B cell (primary cell): ENCODE results near the gene HOGA1. TPM values are rescaled to one million over a fixed set of nuclear protein-coding genes. Genes with fewer than 3 reads are reported as not detected.

Source experiments
- ATAC-seq: fragments of 200-7000 bp; cut with Tn5 transposase; one replicate; pipeline ENCODE4 v1.10.0; 2021; ENCODE audit warnings: low read depth, mild to moderate bottlenecking, moderate number of reproducible peaks, moderate library complexity
- CTCF ChIA-PET: fragments of 350-600 bp; sonication (Branson Sonifier 250); formaldehyde crosslinking; loops from one replicate; lab custom pipeline; 2021; ENCODE audit warnings: antibody characterized with exemption, inconsistent platforms; lab: Charles Lee
- POLR2A ChIA-PET: fragments of 350-600 bp; sonication (Branson Sonifier 250); formaldehyde crosslinking; loops from one replicate; lab custom pipeline; 2021; ENCODE audit warnings: antibody characterized with exemption; lab: Charles Lee
- DNase-seq: peaks from one replicate; pipeline ENCODE4 v3.0.0; 2013
- H2AFZ ChIP-seq: 2 replicates; pipeline ENCODE4 v1.6.1; 2012; ENCODE audit warnings: mild to moderate bottlenecking, low read depth, low read length; ENCODE audit not compliant: insufficient read depth, poor library complexity, severe bottlenecking
- H3K27ac ChIP-seq, 2 donors: 1 replicate in 1 of 2; 2 replicates in 1 of 2; pipeline ENCODE4 v1.5.1; 2012 to 2013; ENCODE audit warnings: low read length in 2 of 2, mild to moderate bottlenecking in 2 of 2, moderate library complexity in 1 of 2
- H3K27me3 ChIP-seq, 4 experiments: fragments of 200-600 bp in 1 of 4; sonication (generic) in 1 of 4; replicated peaks in 1 of 4; 1 replicate in 2 of 4; 2 replicates in 2 of 4; pipeline versions ENCODE4 v1.6.1 to v1.7.0; 2013 to 2016; ENCODE audit warnings: low read length in 3 of 4, mild to moderate bottlenecking in 2 of 4, mixed read lengths in 1 of 4, moderate library complexity in 1 of 4; ENCODE audit not compliant: insufficient read depth in 4 of 4, control insufficient read depth in 3 of 4; ENCODE audit errors: control extremely low read depth in 1 of 4
- H3K36me3 ChIP-seq, 2 experiments: replicated peaks in 1 of 2; 1 replicate in 1 of 2; 2 replicates in 1 of 2; pipeline versions ENCODE4 v1.6.1 to v1.7.1; 2013; ENCODE audit warnings: low read length in 1 of 2; ENCODE audit not compliant: insufficient read depth in 2 of 2, control insufficient read depth in 1 of 2; ENCODE audit errors: control extremely low read depth in 1 of 2, extremely low read depth in 1 of 2
- H3K4me1 ChIP-seq, 2 donors: fragments of 200-600 bp in 1 of 2; sonication (generic) in 1 of 2; 1 replicate in 1 of 2; 2 replicates in 1 of 2; pipeline versions ENCODE4 v1.5.1 to v1.6.1; 2013 to 2017; ENCODE audit warnings: low read length in 2 of 2; ENCODE audit not compliant: control insufficient read depth in 2 of 2, insufficient read depth in 2 of 2
- H3K4me2 ChIP-seq: replicated peaks from 2 replicates; pipeline ENCODE3; 2012; ENCODE audit warnings: mild to moderate bottlenecking, low read depth, low read length; ENCODE audit not compliant: poor library complexity, severe bottlenecking
- H3K4me3 ChIP-seq, 5 experiments: fragments of 200-600 bp in 1 of 5; sonication (generic) in 1 of 5; 1 replicate in 3 of 5; 2 replicates in 2 of 5; pipeline versions ENCODE4 v1.5.1 to v1.7.0; 2011 to 2016; ENCODE audit warnings: low read length in 4 of 5, mild to moderate bottlenecking in 4 of 5, low read depth in 2 of 5, control low read depth in 1 of 5, moderate library complexity in 1 of 5; ENCODE audit not compliant: insufficient read depth in 1 of 5; ENCODE audit errors: control extremely low read depth in 1 of 5, extremely low read depth in 1 of 5
- H3K79me2 ChIP-seq: fragments of 200-600 bp; sonication (generic); one replicate; pipeline ENCODE4 v1.6.0; 2016; ENCODE audit warnings: low read length; ENCODE audit not compliant: control insufficient read depth, insufficient read depth
- H3K9ac ChIP-seq: fragments of 200-600 bp; sonication (generic); 2 replicates; pipeline ENCODE4 v1.6.1; 2017; ENCODE audit warnings: mild to moderate bottlenecking, low read length, moderate library complexity
- H3K9me3 ChIP-seq, 3 donors: one replicate each; pipeline versions ENCODE4 v1.6.1 to v1.7.1; 2013; ENCODE audit warnings: low read length in 2 of 3; ENCODE audit not compliant: control insufficient read depth in 2 of 3, insufficient read depth in 1 of 3; ENCODE audit errors: control extremely low read depth in 1 of 3
- H4K20me1 ChIP-seq: 2 replicates; pipeline ENCODE4 v1.6.0; 2012; ENCODE audit warnings: mild to moderate bottlenecking, low read length; ENCODE audit not compliant: insufficient read depth, control insufficient read depth, poor library complexity, severe bottlenecking
- H3K27ac Mint-ChIP-seq: one replicate; pipeline ENCODE4 v1.8.0; 2021; ENCODE audit warnings: mixed read lengths
- H3K27me3 Mint-ChIP-seq: one replicate; pipeline ENCODE4 v1.8.0; 2021; ENCODE audit warnings: mixed read lengths
- H3K4me1 Mint-ChIP-seq: one replicate; pipeline ENCODE4 v1.8.0; 2021; ENCODE audit warnings: mixed read lengths
- H3K4me3 Mint-ChIP-seq: one replicate; pipeline ENCODE4 v1.8.0; 2021; ENCODE audit warnings: mixed read lengths
- H3K9me3 Mint-ChIP-seq: one replicate; pipeline ENCODE4 v1.8.0; 2022; ENCODE audit warnings: mixed read lengths; ENCODE audit not compliant: insufficient read depth
- CTCF ChIP-seq: fragments of 200-600 bp; IDR thresholded peaks from one replicate; pipeline ENCODE4 v1.8.0; 2022; ENCODE audit warnings: antibody characterized with exemption, mild to moderate bottlenecking
- EZH2 ChIP-seq: IDR thresholded peaks from 2 replicates; pipeline ENCODE4 v1.6.1; 2012; ENCODE audit warnings: borderline replicate concordance, low read depth, mild to moderate bottlenecking, moderate library complexity, low read length; ENCODE audit not compliant: insufficient read depth, poor library complexity, severe bottlenecking
- WGBS: methylation state at CpG from one replicate; pipeline ENCODE4 v1.1.5; 2013; ENCODE audit warnings: missing lambda C conversion rate; ENCODE audit not compliant: insufficient coverage; 5-methylcytosine and 5-hydroxymethylcytosine counted together
- intact Hi-C: fragments of 100-400 bp; cut with micrococcal nuclease; formaldehyde crosslinking; loops from one replicate; pipeline ENCODE4 v1.10.0; 2022
- polyA plus RNA-seq: library from polyadenylated mRNA; depleted of rRNA; stranded (reverse); fragments of >200 nt; gene quantifications from 2 replicates; pipeline ENCODE4 v1.2.3, GENCODE V29; 2012
- total RNA-seq, 2 donors: library from RNA; stranded (reverse); fragments of 120-200 nt in 1 of 2; gene quantifications; 1 replicate in 1 of 2; 2 replicates in 1 of 2; pipeline versions ENCODE4 v1.2.3 to v1.2.4, GENCODE V29; 2013 to 2022

The HOGA1 gene
- total and polyA plus RNA-seq, 2 donors (not counting 1 experiment from before 2014, with no cell fraction given) = not detected

DNA sequence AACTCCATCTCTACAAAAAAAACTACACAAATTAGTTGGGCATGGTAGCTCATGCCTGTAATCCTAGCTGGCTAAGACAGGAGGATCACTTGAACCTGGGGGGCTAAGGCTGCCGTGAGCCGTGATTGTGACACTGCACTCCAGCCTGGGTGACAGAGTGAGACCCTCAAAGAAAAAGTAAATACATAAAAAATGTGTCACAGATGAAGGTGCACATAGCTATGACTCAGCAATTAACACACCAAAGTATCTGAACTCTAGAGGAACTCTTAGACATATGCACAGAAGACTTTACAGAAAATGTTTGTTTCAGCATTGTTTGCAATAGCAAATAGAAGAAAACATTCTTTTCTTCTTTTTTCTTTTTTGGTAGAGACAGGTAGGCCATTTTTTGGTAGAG lies 13.6 kb downstream of the HOGA1 start:
- ATAC-seq = no peak
- no CpG with 5 or more reads among the region's 2 CpGs for WGBS
- Histone ChIP-seq H3K4me2 (no peak overlapping the region), H3K27ac (no peak overlapping the region), H3K9ac (no peak overlapping the region), H3K4me3 (no peak overlapping the region), H3K4me1 (no peaks in the 10 kb centered on the region), H2AFZ (no peak overlapping the region), H3K79me2 (no peaks in the 10 kb centered on the region), H3K27me3 (no peaks in the 10 kb centered on the region), H4K20me1 (no peaks in the 10 kb centered on the region), H3K36me3 (no peaks in the 10 kb centered on the region), H3K9me3 (no peaks in the 10 kb centered on the region)
- no peak for DNase-seq
- H3K27ac Mint-ChIP-seq = no peak overlapping the region
- POLR2A ChIA-PET = no interaction called here
- no peaks in the 10 kb centered on the region for H3K27me3 Mint-ChIP-seq
- TF ChIP-seq CTCF = no peak
- TF ChIP-seq EZH2 = no peak
- intact Hi-C loops = no loop called here
- no peaks in the 10 kb centered on the region for H3K4me1 Mint-ChIP-seq
- H3K9me3 Mint-ChIP-seq = no peaks in the 10 kb centered on the region
- CTCF ChIA-PET = no interaction called here
- H3K4me3 Mint-ChIP-seq = no peak overlapping the region

DNA sequence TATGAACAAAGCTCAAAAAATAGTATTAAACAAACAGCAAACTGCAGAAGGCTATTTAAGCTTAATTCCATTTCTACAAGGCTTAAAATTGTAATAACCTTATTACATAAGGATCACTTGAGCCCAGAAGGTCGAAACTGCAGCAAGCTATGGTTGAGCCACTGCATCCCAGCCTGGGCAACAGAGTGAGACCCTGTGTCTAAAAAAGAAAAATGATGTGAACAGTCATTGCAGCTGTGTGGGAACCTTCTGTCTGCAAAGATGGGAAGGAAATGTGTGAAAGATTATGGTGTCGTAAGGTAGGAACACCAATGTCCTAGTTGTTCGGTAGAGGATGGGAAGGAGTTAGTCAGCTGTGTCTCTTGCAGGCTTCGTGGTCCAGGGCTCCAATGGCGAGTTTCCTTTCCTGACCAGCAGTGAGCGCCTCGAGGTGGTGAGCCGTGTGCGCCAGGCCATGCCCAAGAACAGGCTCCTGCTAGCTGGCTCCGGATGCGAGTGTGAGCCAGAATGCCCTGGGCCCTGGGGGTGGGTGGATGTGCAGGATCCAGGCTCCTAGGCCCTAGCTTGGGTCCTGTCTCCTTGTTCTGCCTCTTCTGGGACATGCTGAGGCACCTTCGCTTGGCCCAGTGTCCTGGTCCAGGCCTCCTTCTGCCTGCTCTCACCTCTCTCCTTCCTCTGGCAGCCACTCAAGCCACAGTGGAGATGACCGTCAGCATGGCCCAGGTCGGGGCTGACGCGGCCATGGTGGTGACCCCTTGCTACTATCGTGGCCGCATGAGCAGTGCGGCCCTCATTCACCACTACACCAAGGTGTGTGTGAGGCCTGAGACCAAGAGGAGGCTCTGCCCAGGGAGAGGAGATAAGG lies 14.4 kb downstream of the HOGA1 start:
- POLR2A ChIA-PET = no interaction called here
- CTCF ChIA-PET = no interaction called here

More for the DNA sequence above, 14.4 kb downstream of the HOGA1 start:
- Histone ChIP-seq H3K27ac (no peak overlapping the region), H3K79me2 (no peaks in the 10 kb centered on the region), H3K4me2 (no peak overlapping the region), H3K27me3 (no peaks in the 10 kb centered on the region), H3K9me3 (no peaks in the 10 kb centered on the region), H2AFZ (no peak overlapping the region), H3K9ac (no peak overlapping the region), H3K4me1 (no peaks in the 10 kb centered on the region), H3K4me3 (no peak overlapping the region), H3K36me3 (no peaks in the 10 kb centered on the region), H4K20me1 (no peaks in the 10 kb centered on the region)
- no peak for TF ChIP-seq EZH2
- no peak for TF ChIP-seq CTCF
- DNase-seq = no peak
- H3K27me3 Mint-ChIP-seq = no peaks in the 10 kb centered on the region
- ATAC-seq = no peak
- no peaks in the 10 kb centered on the region for H3K9me3 Mint-ChIP-seq
- intact Hi-C loops = no loop called here
- no peaks in the 10 kb centered on the region for H3K4me1 Mint-ChIP-seq
- no peak overlapping the region for H3K4me3 Mint-ChIP-seq
- no peak overlapping the region for H3K27ac Mint-ChIP-seq
- WGBS = 93% methylated on average over 16 of the region's 19 CpGs
